IPS-NIHi7 (cell line): ENCODE data around the gene RNF2.
"Not testable (repeated sequence)": the region's sequence is repeated elsewhere in the genome, so short reads cannot be mapped to it uniquely, and the experiment has no call there.

Experiments used
- DNase-seq: peaks from one replicate; pipeline ENCODE4 v3.0.0; 2012; ENCODE audit warnings: mixed read lengths; ENCODE audit errors: extremely low spot score

Gene RNF2

GRCh38 chr1:185044981-185045813 is at the start of gene RNF2:
Gene RNF2, plus strand, starts transcription at chr1:185045558. Its CDS starts 41,996 bp downstream, at chr1:185087554.
- peak; percentile 93 for DNase-seq

- DNase-seq = not testable (repeated sequence)
These were observed 45.4 kb upstream of the RNF2 start for GRCh38 chr1:184999974-185000373.

GRCh38 chr1:185001312-185001880 is 44.0 kb upstream of the RNF2 start:
- DNase-seq = not testable (repeated sequence)

DNA sequence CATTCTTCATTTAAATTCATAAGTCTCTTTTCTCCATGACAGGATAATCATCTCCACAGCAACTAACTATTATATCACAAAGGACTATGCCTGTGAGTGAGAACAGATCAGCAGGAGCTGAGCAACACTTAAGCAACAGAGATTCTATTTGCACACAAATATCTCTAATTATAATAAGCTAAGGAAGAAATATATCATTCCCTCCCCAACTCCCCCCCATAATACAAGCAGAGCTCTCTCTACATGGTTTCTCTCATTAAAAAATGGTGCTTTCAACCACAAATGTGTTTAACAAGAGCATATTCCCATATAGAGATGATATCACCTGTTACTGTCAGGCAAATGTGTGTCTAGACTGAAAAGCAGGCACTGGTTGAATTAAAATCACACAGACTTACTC is 36.5 kb upstream of the RNF2 start:
- DNase-seq = no peak

DNA sequence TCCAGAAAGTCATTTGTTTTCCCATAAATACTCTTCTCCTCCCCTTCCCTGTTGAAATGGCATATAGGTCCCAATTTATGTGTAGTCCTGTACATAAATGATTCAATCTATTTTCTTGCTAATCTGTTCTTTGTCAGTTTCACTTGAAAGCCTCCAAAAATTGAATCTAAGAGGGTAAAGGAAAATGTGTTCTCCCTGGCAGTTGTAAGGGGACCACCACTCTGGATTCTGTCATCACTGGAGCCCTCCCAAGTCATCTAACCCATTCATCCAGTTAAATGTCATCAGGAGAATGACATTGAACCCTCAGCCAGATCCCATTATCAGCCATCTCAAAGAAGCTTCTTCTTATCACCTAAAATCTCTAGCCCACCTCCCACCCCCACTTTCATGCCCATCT is 35.0 kb upstream of the RNF2 start:
- no peak for DNase-seq

DNA sequence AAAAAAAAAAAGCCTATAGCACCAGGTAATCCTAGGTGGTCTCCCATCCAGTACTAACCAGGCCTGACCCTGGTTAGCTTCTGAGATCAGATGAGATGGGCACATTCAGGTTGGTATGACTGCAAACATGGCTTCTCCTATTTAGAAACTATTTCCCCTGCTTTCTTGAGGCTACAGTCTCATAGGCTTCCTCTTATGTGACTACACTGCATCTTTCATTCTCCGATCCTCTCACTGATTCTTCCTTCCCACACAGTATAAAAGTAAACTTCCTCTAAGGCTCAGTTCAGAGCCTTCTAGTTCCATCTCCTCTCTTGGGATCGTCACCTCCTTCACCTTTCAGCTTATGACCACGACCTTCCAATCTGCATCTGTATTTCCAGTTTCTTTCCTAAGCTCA is 30.4 kb upstream of the RNF2 start:
- DNase-seq = no peak

DNA sequence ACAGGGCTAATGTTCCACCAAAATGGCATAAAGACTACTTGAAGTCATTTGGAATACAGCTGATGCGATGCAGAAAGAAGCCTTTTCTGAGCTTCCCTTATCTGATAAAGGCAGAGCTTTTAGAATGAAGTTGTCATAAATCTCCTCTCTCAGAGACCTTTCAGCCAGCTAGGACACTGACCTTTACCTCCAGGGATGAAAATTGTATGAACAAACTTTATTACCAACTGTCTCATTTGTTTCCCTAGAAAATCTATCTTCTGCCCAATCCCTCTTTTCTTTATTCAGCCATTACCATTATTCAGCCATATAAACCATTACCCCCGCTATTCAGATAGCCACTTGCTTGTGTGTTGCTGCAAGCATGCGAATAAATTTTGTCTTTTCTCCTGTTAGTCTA is 29.7 kb upstream of the RNF2 start:
- no peak for DNase-seq

GRCh38 chr1:185016880-185017279 is 28.5 kb upstream of the RNF2 start:
- no peak for DNase-seq

DNA sequence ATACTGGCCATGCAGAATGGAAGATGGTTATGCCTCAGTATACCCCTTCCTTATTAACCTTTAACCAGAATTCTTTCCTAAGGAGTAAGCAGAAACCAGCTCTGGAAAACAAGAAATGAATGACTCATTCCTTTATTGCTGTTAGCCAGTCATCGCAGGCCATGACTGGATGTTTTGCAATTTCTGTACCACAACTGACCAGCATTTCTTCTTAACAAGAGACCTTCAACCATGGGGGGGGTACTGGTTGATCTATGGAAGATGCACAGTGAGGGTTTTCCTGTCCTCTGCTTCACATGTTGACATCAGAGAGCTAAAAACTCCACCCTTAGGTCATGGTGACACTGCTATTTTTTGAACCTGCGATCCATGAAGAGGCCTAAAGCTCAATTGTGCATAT is 28.0 kb upstream of the RNF2 start:
- DNase-seq = no peak

- DNase-seq = no peak
These were observed 27.4 kb upstream of the RNF2 start for GRCh38 chr1:185017966-185018365.

GRCh38 chr1:185027252-185027882 is 18.0 kb upstream of the RNF2 start:
- DNase-seq = no peak

GRCh38 chr1:185033686-185034085 is 11.7 kb upstream of the RNF2 start:
- no peak for DNase-seq

DNA sequence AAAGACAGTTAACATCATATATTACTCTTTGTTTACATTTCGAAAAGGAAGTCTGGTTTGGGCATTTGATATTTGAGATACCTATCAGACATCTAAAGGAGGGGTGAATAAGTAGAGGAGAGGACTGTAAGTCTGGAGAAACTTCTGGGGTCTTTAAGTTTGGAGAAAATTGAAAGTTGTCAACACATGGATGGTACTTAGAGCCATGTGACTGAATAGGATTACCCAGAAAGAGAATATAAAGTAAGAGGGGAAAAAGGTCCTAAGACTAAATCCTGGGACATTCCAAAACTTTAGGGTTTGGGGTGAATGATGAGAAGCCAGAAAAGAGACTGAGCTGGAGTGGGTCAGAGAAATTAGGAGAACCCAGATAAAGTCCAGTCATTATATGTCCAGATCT is 10.1 kb upstream of the RNF2 start:
- DNase-seq = no peak

- no peak for DNase-seq
These were observed 6.5 kb upstream of the RNF2 start for GRCh38 chr1:185038813-185039376.

GRCh38 chr1:185039726-185040407 is 5.5 kb upstream of the RNF2 start:
- DNase-seq = no peak

GRCh38 chr1:185040408-185040735 is 5.0 kb upstream of the RNF2 start:
- no peak for DNase-seq

- no peak for DNase-seq
These were observed 3.6 kb upstream of the RNF2 start for GRCh38 chr1:185041742-185042141.

GRCh38 chr1:185042737-185043136 is 2.6 kb upstream of the RNF2 start:
- DNase-seq = no peak

- DNase-seq = no peak
These were observed 971 bp upstream of the RNF2 start for GRCh38 chr1:185044387-185044786.

DNA sequence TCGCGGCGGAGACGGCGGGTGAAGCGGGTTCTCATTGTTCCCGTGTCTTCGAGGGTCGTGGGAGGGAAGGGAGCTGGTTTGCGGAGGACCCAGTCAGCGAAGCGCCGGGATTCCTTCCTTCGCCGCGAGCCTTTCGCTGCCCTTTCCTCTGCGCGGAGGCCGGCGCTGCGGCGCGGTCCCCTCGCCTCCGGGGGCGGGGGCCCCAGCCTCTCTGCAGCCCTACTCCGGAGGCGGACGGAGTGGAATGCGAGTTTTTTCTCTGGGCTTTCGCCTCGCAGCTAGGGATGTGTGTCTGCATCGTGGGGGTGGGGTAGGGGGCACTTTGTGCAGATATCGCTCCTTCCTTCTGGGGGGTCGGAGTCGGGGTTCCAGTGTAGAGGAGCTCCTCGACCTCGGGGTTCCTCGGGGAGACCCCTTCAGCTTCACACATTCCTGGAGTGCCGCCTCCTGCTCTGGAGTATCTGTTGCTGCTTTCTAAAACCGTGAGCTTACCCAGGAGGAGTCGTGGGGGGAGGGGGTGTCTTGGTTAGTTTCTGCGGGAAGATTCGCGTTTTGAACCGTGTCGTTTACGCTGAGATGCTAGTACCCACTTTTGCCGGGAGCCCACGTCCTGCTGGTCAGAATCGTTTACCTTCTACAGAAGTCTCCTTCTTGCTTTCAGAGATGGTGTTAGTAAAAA is 595 bp downstream of the RNF2 start:
- DNase-seq = peak; percentile 58

DNA sequence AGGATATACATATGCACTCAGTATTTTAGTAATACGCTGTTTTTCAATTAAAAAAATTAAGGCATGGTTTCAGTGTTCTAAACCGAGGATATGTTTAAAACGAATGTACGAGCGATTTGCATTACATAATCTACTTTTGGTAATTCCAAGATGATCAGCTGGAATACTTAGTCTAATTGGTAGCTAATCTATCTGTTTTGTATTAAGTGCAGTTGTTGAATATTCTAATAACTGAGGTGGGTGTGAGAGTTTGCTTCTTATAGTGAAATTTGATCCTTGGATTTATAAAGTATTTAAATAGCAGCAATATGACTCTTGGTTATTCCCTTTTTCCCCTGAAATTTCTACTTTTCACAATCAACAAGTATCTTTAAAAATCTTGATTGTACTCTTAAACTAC is 1.3 kb downstream of the RNF2 start:
- DNase-seq = no peak

GRCh38 chr1:185049670-185050069 is 4.3 kb downstream of the RNF2 start:
- DNase-seq = peak; percentile 12
